Measurements from ENCODE around the gene ZNF516. TPM values are rescaled to one million over a fixed set of nuclear protein-coding genes. Genes with fewer than 3 reads are reported as not detected.

Gene ZNF516
- total RNA-seq, 6 experiments from 2014 or later: 10.2 to 16.0 (median 13.7) TPM

GRCh38 chr18:76515576-76515975 lies 20.5 kb upstream of the ZNF516 start:
- Histone ChIP-seq H3K4me1 (peaks cover 0 to 5% (median 0%) of the 10 kb centered on the region in 4 donors), H3K27me3 (no peaks in the 10 kb centered on the region), H3K4me3 (no peak overlapping the region), H3K36me3 (no peaks in the 10 kb centered on the region), H3K9me3 (no peaks in the 10 kb centered on the region), H3K27ac (no peak overlapping the region)
- TF ChIP-seq POLR2A (IDR thresholded peaks at IDR 0.05) (no peak), CTCF (IDR thresholded peaks at IDR 0.05) (no peak)
- intact Hi-C loops (cut with DNase I): no loop called here
- ATAC-seq (no peak), DNase-seq (no peak)
- WGBS (ENCODE audit: insufficient coverage, low coverage, low lambda C conversion rate, missing lambda C conversion rate): 86% methylated on average over 3 of the region's 3 CpGs

- no peak for TF ChIP-seq POLR2A (IDR thresholded peaks at IDR 0.05)
- TF ChIP-seq CTCF (IDR thresholded peaks at IDR 0.05): no peak
- Histone ChIP-seq H3K4me3 (no peak overlapping the region), H3K4me1 (peaks cover 0 to 5% (median 0%) of the 10 kb centered on the region in 4 donors), H3K27me3 (no peaks in the 10 kb centered on the region), H3K9me3 (no peaks in the 10 kb centered on the region), H3K36me3 (no peaks in the 10 kb centered on the region), H3K27ac (no peak overlapping the region)
- 83% methylated on average over 10 of the region's 10 CpGs for WGBS (ENCODE audit: insufficient coverage, low coverage, low lambda C conversion rate, missing lambda C conversion rate)
- no peak for DNase-seq
- intact Hi-C loops (cut with DNase I): no loop called here
- ATAC-seq: no peak
Observed at GRCh38 chr18:76514573-76514972, 19.5 kb upstream of the ZNF516 start.

DNA sequence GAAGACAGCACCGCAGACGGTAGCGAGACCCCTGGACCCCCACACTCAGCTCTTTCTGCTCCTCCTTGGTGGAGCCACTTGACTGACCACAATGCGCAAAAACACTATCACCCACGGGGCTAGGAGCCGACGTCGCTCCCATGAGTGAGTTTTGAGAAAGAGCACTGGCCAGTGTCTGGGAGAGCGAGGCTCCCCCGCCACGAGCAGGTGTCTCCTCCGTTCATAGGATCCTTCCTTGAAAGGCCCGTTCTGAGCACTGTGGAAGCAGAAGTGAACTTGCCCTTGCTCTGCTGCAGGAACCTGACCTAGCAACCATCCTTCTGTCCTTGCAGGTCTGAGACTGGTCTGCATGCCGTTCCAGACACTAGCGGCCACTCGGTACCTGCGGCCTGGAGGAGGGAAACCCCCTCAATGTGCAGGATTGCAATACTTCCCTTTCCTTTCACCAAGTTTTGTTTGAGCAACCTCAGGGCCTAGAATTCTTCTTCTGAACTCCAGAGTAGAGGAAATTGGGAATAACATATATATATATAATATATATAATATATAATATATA lies 12.9 kb upstream of the ZNF516 start:
- Histone ChIP-seq H3K27me3 (no peaks in the 10 kb centered on the region), H3K4me3 (no peak overlapping the region), H3K4me1 (no peaks in the 10 kb centered on the region), H3K27ac (no peak overlapping the region), H3K9me3 (no peaks in the 10 kb centered on the region), H3K36me3 (no peaks in the 10 kb centered on the region)
- DNase-seq (no peak), ATAC-seq (no peak)
- 76% methylated on average over 9 of the region's 17 CpGs for WGBS (ENCODE audit: insufficient coverage, low coverage, low lambda C conversion rate, missing lambda C conversion rate)
- TF ChIP-seq CTCF (IDR thresholded peaks at IDR 0.05): no peak
- no peak for TF ChIP-seq POLR2A (IDR thresholded peaks at IDR 0.05)
- intact Hi-C loops (cut with DNase I): no loop called here

GRCh38 chr18:76506974-76507764 lies 12.1 kb upstream of the ZNF516 start:
- Histone ChIP-seq H3K4me1 (no peaks in the 10 kb centered on the region), H3K27ac (no peak overlapping the region), H3K27me3 (no peaks in the 10 kb centered on the region), H3K9me3 (no peaks in the 10 kb centered on the region), H3K36me3 (no peaks in the 10 kb centered on the region), H3K4me3 (no peak overlapping the region)
- WGBS (ENCODE audit: insufficient coverage, low coverage, low lambda C conversion rate, missing lambda C conversion rate): 89% methylated on average over 14 of the region's 21 CpGs
- no peak for DNase-seq
- no peak for ATAC-seq
- intact Hi-C loops (cut with DNase I): no loop called here
- TF ChIP-seq POLR2A (IDR thresholded peaks at IDR 0.05) (no peak), CTCF (IDR thresholded peaks at IDR 0.05) (no peak)
